K562 (cell line): ENCODE measurements around the gene CAPN3. TPM values are rescaled to one million over a fixed set of nuclear protein-coding genes. Genes with fewer than 3 reads are reported as not detected.
"Not testable (repeated sequence)": the region's sequence is repeated elsewhere in the genome, so short reads cannot be mapped to it uniquely, and the experiment has no call there.

ENCODE experiments used
- ATAC-seq: fragments of 200-7000 bp; cut with Tn5 transposase; 3 replicates; pipeline ENCODE4 v1.9.1; 2020; ENCODE audit warnings: moderate library complexity
- BruUV-seq: library from RNA; stranded (reverse); fragments of 400-500 nt; replicated peaks from 2 replicates; lab custom pipeline; 2021; lab: Mats Ljungman, UMichigan
- CTCF ChIA-PET: fragments of 300-600 bp; formaldehyde crosslinking; extraction: SDS; loops from one replicate; lab custom pipeline; 2021; ENCODE audit warnings: low intra/inter-chr PET ratio; lab: Yijun Ruan, JAX
- POLR2A ChIA-PET: fragments of 300-600, 350-650 bp; sonication (Branson Sonifier 250); formaldehyde crosslinking; extraction: SDS; loops from one replicate; lab custom pipeline; 2021; ENCODE audit warnings: antibody characterized with exemption, inconsistent platforms; lab: Yijun Ruan, JAX
- DNase-seq, 4 experiments: peaks; one replicate each; pipeline versions ENCODE4 v3.0.0 to v3.0.0-alpha.2; 2011 to 2018; ENCODE audit warnings: low spot score in 3 of 4, mixed read lengths in 3 of 4; ENCODE audit errors: extremely low read depth in 1 of 4
- FAIRE-seq: peaks from 2 replicates; lab custom pipeline; 2011; peaks lifted over from hg19 to GRCh38; lab: Jason Lieb, UNC
- H2AFZ ChIP-seq: 2 replicates; pipeline ENCODE4 v1.6.0; 2011; ENCODE audit warnings: low read depth, low read length, control low read depth, inconsistent platforms
- H3K27ac ChIP-seq: fragments of 200-600 bp; 3 replicates; pipeline ENCODE4 v1.8.0; 2011; ENCODE audit warnings: low read depth, mild to moderate bottlenecking, control low read depth, inconsistent platforms, low read length, moderate library complexity, mixed read lengths; ENCODE audit errors: extremely low read depth
- H3K27me3 ChIP-seq, 2 experiments: fragments of 300-600 bp in 1 of 2; 2 replicates in 1 of 2; 3 replicates in 1 of 2; pipeline versions ENCODE4 v1.6.0 to v1.8.0; 2011; ENCODE audit warnings: inconsistent platforms in 2 of 2, low read length in 2 of 2, mild to moderate bottlenecking in 1 of 2, mixed read lengths in 1 of 2, moderate library complexity in 1 of 2; ENCODE audit not compliant: control insufficient read depth in 2 of 2, insufficient read depth in 2 of 2
- H3K36me3 ChIP-seq: fragments of 300-600 bp; 3 replicates; pipeline ENCODE4 v1.8.0; 2011; ENCODE audit warnings: mild to moderate bottlenecking, low read length, inconsistent platforms; ENCODE audit not compliant: control insufficient read depth, insufficient read depth
- H3K4me1 ChIP-seq, 2 experiments: fragments of 200-600 bp in 1 of 2; replicated peaks in 1 of 2; 2 replicates in 1 of 2; 3 replicates in 1 of 2; pipeline versions ENCODE4 v1.5.1 to v1.8.0; 2011; ENCODE audit warnings: inconsistent platforms in 2 of 2, low read length in 2 of 2, mild to moderate bottlenecking in 1 of 2, mixed read lengths in 1 of 2, moderate library complexity in 1 of 2; ENCODE audit not compliant: control insufficient read depth in 2 of 2, insufficient read depth in 2 of 2
- H3K4me2 ChIP-seq: 2 replicates; pipeline ENCODE4 v1.6.1; 2011; ENCODE audit warnings: low read length, control low read depth, inconsistent platforms, mixed read lengths; ENCODE audit not compliant: insufficient read depth
- H3K4me3 ChIP-seq: fragments of 200-600 bp; sonication (generic), shearing (Covaris generic); 2 replicates; pipeline ENCODE4 v1.5.1; 2016; ENCODE audit warnings: control low read depth, inconsistent platforms
- H3K79me2 ChIP-seq: fragments of 200-600 bp; 3 replicates; pipeline ENCODE4 v1.8.0; 2011; ENCODE audit warnings: low read length, inconsistent platforms; ENCODE audit not compliant: control insufficient read depth, insufficient read depth
- H3K9ac ChIP-seq, 2 experiments: 2 replicates each; pipeline versions ENCODE4 v1.6.0 to v1.6.1; 2011; ENCODE audit warnings: low read depth in 2 of 2, low read length in 2 of 2, control low read depth in 1 of 2, inconsistent platforms in 1 of 2, mild to moderate bottlenecking in 1 of 2, mixed read lengths in 1 of 2; ENCODE audit not compliant: insufficient read depth in 1 of 2
- H3K9me1 ChIP-seq: one replicate; pipeline ENCODE4 v1.6.0; 2011; ENCODE audit warnings: inconsistent platforms, mild to moderate bottlenecking, low read length, moderate library complexity; ENCODE audit not compliant: control insufficient read depth, insufficient read depth
- H3K9me3 ChIP-seq: replicated peaks from 2 replicates; pipeline ENCODE4 v1.5.1; 2011; ENCODE audit warnings: low read depth, low read length, inconsistent platforms; ENCODE audit not compliant: control insufficient read depth, insufficient read depth
- H4K20me1 ChIP-seq: replicated peaks from 2 replicates; pipeline ENCODE4 v1.6.1; 2011; ENCODE audit warnings: low read length, inconsistent platforms, mixed read lengths; ENCODE audit not compliant: control insufficient read depth, insufficient read depth
- BMI1 ChIP-seq: fragments of 150-350 bp; IDR thresholded peaks from 2 replicates; pipeline ENCODE4 v1.6.1; 2014; ENCODE audit warnings: low read length
- DIDO1 ChIP-seq: fragments of 450-650 bp; IDR thresholded peaks from 2 replicates; pipeline ENCODE4 v1.6.1; 2016; ENCODE audit warnings: low read depth, missing biosample characterization, missing genetic modification characterization
- HMG20A ChIP-seq: fragments of 450-650 bp; formaldehyde crosslinking; conservative IDR thresholded peaks from 2 replicates; pipeline ENCODE4 v1.4.0; 2020; ENCODE audit warnings: mild to moderate bottlenecking, mixed read lengths
- MBD2 ChIP-seq: sonication (generic); IDR thresholded peaks from 2 replicates; pipeline ENCODE4 v1.6.1; 2016; ENCODE audit warnings: low read depth, borderline replicate concordance
- RBM25 ChIP-seq: fragments of 200-400 bp; formaldehyde crosslinking; IDR thresholded peaks from 2 replicates; pipeline ENCODE4 v1.6.1; 2018; ENCODE audit warnings: low read length, low read depth, moderate library complexity; ENCODE audit not compliant: severe bottlenecking
- ZNF146 ChIP-seq: IDR thresholded peaks from one replicate; pipeline ENCODE4 v1.6.1; 2018; ENCODE audit warnings: missing compliant biosample characterization; ENCODE audit not compliant: unreplicated experiment
- WGBS: fragments of 100-300 bp; shearing (Covaris generic); methylation state at CpG from one replicate; pipeline ENCODE4 v1.1.6; 2016; ENCODE audit warnings: low coverage, mixed read lengths; ENCODE audit not compliant: insufficient coverage; ENCODE audit errors: missing lambda C conversion rate; 5-methylcytosine and 5-hydroxymethylcytosine counted together
- in situ Hi-C: fragments of 300-500 bp; cut with MboI; formaldehyde crosslinking; loops from 4 replicates; pipeline ENCODE4 v1.15.0; 2018; ENCODE audit warnings: inconsistent platforms, mixed read lengths
- intact Hi-C: fragments of 100-400 bp; cut with micrococcal nuclease; formaldehyde crosslinking; loops from 2 replicates; pipeline ENCODE4 v1.14.2; 2022
- polyA plus RNA-seq, 8 experiments: library from polyadenylated mRNA; depleted of rRNA in 4 of 8; stranded (reverse) in 5 of 8; unstranded in 3 of 8; fragments of >200 nt; fragmentation: Nextera tagmentation in 2 of 8; fragmentation: Illumina TruSeq in 1 of 8; extraction: Ambion mirVana in 2 of 8; extraction: Trizol in 1 of 8; gene quantifications; 2 replicates each; pipeline versions ENCODE4 v1.2.1 to v1.2.3, GENCODE V29; 2011 to 2014; ENCODE audit warnings: inconsistent platforms in 1 of 8, missing spikeins in 1 of 8
- total RNA-seq, 7 experiments: library from RNA; depleted of rRNA in 6 of 7; stranded (reverse); fragments of >200 nt in 6 of 7; fragmentation: Illumina TruSeq in 2 of 7; extraction: Trizol in 2 of 7; gene quantifications; 2 replicates each; pipeline versions ENCODE4 v1.2.1 to v1.2.3, GENCODE V29; 2011 to 2021; ENCODE audit warnings: low replicate concordance in 1 of 7
- TF ChIP-seq, protein P1 (sequence below): fragments of 450-650 bp; IDR thresholded peaks from 2 replicates; pipeline ENCODE4 v1.6.1; 2017; ENCODE audit warnings: mild to moderate bottlenecking, moderate library complexity

CAPN3 gene
- total and polyA plus RNA-seq, 9 of the 15 experiments (the other 6 are each of a cell fraction or from before 2014, with no cell fraction given), result 0.03 to 0.34 (median 0.20) TPM; not detected in 2

DNA sequence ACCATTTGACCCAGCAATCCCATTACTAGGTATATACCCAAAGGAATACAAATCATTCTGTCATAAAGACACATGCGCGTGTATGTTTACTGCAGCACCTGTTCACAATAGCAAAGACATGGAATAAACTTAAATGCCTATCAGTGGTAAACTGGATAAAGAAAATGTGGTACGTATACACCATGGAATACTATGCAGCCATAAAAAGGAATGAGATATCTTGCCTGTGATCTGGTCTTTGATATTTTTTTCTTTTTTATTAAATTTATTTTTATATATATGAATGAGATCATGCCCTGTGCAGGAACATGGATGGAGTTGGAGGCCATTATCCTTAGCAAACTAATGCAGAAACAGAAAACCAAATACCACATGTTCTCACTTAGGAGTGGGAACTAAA, 22.2 kb upstream of the CAPN3 start:
- ATAC-seq, H4K20me1 ChIP-seq, H3K9me1 ChIP-seq, BruUV-seq, CTCF ChIA-PET, H3K36me3 ChIP-seq, FAIRE-seq, intact Hi-C loops, in situ Hi-C loops, DNase-seq, H2AFZ ChIP-seq, H3K79me2 ChIP-seq, H3K27ac ChIP-seq, H3K4me2 ChIP-seq, H3K4me1 ChIP-seq, H3K27me3 ChIP-seq, H3K9ac ChIP-seq, POLR2A ChIA-PET, H3K4me3 ChIP-seq, H3K9me3 ChIP-seq: not testable (repeated sequence)
- 72% methylated on average over 3 of the region's 3 CpGs for WGBS
- peak; percentile 73 for TF ChIP-seq ZNF146 (CRISPR knock-in tag)
- peak; percentile 67 for TF ChIP-seq RBM25

- FAIRE-seq (no peak), DNase-seq (no peak), ATAC-seq (no peak)
- intact Hi-C loops, result no loop called here
- H3K36me3 ChIP-seq, result no peaks in the 10 kb centered on the region
- no peak overlapping the region for H3K9ac ChIP-seq
- CTCF ChIA-PET, result no interaction called here
- 18% methylated on average over 2 of the region's 2 CpGs for WGBS
- no peak overlapping the region for H3K27ac ChIP-seq
- BruUV-seq, result no TSS peak
- H2AFZ ChIP-seq, result no peak overlapping the region
- H3K79me2 ChIP-seq, result no peaks in the 10 kb centered on the region
- no peaks in the 10 kb centered on the region for H3K27me3 ChIP-seq
- H3K4me2 ChIP-seq, result no peak overlapping the region
- H3K9me1 ChIP-seq, result no peaks in the 10 kb centered on the region
- H3K4me3 ChIP-seq, result no peak overlapping the region
- H4K20me1 ChIP-seq, result no peaks in the 10 kb centered on the region
- peaks cover 3% of the 10 kb centered on the region; the same call in 1 of the 2 replicates for H3K9me3 ChIP-seq
- in situ Hi-C loops, result no loop called here
- POLR2A ChIA-PET, result interaction anchor here (0.6 kb wide), 1 partner anchor 70 kb away, joined by 3 read pairs; no protein-coding TSS in a partner anchor
- H3K4me1 ChIP-seq, result peaks cover 0 to 8% of the 10 kb centered on the region in 2 experiments; a peak in 2 of 5 replicates
- TF ChIP-seq HMG20A (CRISPR knock-in tag) (no peak), BMI1 (no peak), MBD2 (no peak), DIDO1 (tag) (no peak)
- TF ChIP-seq, protein P1, sequence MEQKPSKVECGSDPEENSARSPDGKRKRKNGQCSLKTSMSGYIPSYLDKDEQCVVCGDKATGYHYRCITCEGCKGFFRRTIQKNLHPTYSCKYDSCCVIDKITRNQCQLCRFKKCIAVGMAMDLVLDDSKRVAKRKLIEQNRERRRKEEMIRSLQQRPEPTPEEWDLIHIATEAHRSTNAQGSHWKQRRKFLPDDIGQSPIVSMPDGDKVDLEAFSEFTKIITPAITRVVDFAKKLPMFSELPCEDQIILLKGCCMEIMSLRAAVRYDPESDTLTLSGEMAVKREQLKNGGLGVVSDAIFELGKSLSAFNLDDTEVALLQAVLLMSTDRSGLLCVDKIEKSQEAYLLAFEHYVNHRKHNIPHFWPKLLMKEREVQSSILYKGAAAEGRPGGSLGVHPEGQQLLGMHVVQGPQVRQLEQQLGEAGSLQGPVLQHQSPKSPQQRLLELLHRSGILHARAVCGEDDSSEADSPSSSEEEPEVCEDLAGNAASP, result no peak
Observed at GRCh38 chr15:42338500-42338899, 20.8 kb upstream of the CAPN3 start.
